Activated CD8-positive, alpha-beta T cell treated with anti-CD3 and anti-CD28 coated beads, Interleukin-2, amount 10 ng/mL, durations not matched to agents 7 days and 5 days (primary cell): ENCODE data around the gene RGS13. TPM values are rescaled to one million over a fixed set of nuclear protein-coding genes. Genes with fewer than 3 reads are reported as not detected.

ENCODE experiments used
- ATAC-seq: fragments of 150-1000 bp; cut with Tn5 transposase; one replicate; pipeline ENCODE4 v1.10.0; 2021; ENCODE audit warnings: moderate library complexity
- CTCF ChIA-PET: fragments of 350-600 bp; sonication (Branson Sonifier 250); formaldehyde crosslinking; loops from one replicate; lab custom pipeline; 2021; ENCODE audit warnings: antibody characterized with exemption; lab: Charles Lee
- POLR2A ChIA-PET: fragments of 350-600 bp; sonication (Branson Sonifier 250); formaldehyde crosslinking; loops from one replicate; lab custom pipeline; 2021; ENCODE audit warnings: antibody characterized with exemption; lab: Charles Lee
- DNase-seq: peaks from one replicate; pipeline ENCODE4 v3.0.0-alpha.2; 2020
- H3K27ac Mint-ChIP-seq: one replicate; pipeline ENCODE4 v1.8.0; 2021; ENCODE audit warnings: mild to moderate bottlenecking, mixed read lengths
- H3K27me3 Mint-ChIP-seq: one replicate; pipeline ENCODE4 v1.8.0; 2021; ENCODE audit warnings: low read depth, mixed read lengths
- H3K36me3 Mint-ChIP-seq: one replicate; pipeline ENCODE4 v1.8.0; 2021; ENCODE audit warnings: low read depth, mixed read lengths
- H3K4me1 Mint-ChIP-seq: one replicate; pipeline ENCODE4 v1.8.0; 2021; ENCODE audit warnings: low read depth, mixed read lengths
- H3K4me3 Mint-ChIP-seq: one replicate; pipeline ENCODE4 v1.8.0; 2021; ENCODE audit warnings: mild to moderate bottlenecking, mixed read lengths
- H3K9me3 Mint-ChIP-seq: one replicate; pipeline ENCODE4 v1.8.0; 2022; ENCODE audit warnings: mixed read lengths; ENCODE audit not compliant: insufficient read depth
- total RNA-seq, 2 experiments: library from RNA; stranded (reverse); gene quantifications; one replicate each; pipeline ENCODE4 v1.2.3, GENCODE V29; 2021

The RGS13 gene
- total RNA-seq: not detected

- Mint-ChIP-seq H3K4me1 (no peaks in the 10 kb centered on the region), H3K36me3 (no peaks in the 10 kb centered on the region), H3K27ac (no peak within 1 kb of the TSS), H3K9me3 (no peaks in the 10 kb centered on the region), H3K27me3 (peaks cover 14% of the 10 kb centered on the region), H3K4me3 (no peak within 1 kb of the TSS)
- ATAC-seq (no peak), DNase-seq (no peak)
- ChIA-PET CTCF (no interaction called here), POLR2A (no interaction called here)
Observed at GRCh38 chr1:192635939-192636338, at the start of gene RGS13. Gene RGS13, plus strand, starts transcription at chr1:192636147. Its CDS starts 8,188 bp downstream, at chr1:192644335.

GRCh38 chr1:192587386-192588266, 48.3 kb upstream of the RGS13 start:
- Mint-ChIP-seq H3K4me3 (no peak overlapping the region), H3K36me3 (no peaks in the 10 kb centered on the region), H3K27ac (no peak overlapping the region), H3K9me3 (no peaks in the 10 kb centered on the region), H3K27me3 (peaks cover 13% of the 10 kb centered on the region), H3K4me1 (peaks cover 2% of the 10 kb centered on the region)
- no peak for DNase-seq
- ChIA-PET POLR2A (interaction anchor here (0.9 kb wide), 1 partner anchor 9 kb away, joined by 6 read pairs; no protein-coding TSS in a partner anchor), CTCF (interaction anchor here (1.0 to 1.6 kb wide), 3 partner anchors 8 to 113 kb away, joined by 3 to 5 read pairs (median 4); no protein-coding TSS in a partner anchor)
- no peak for ATAC-seq

- ATAC-seq: no peak
- H3K4me1 Mint-ChIP-seq: peaks cover 2% of the 10 kb centered on the region
- CTCF ChIA-PET: interaction anchor here (1.1 to 2.3 kb wide), 3 partner anchors 9 to 111 kb away, joined by 3 to 7 read pairs (median 4); no protein-coding TSS in a partner anchor
- no peak for DNase-seq
- no peaks in the 10 kb centered on the region for H3K36me3 Mint-ChIP-seq
- H3K27me3 Mint-ChIP-seq: peaks cover 10% of the 10 kb centered on the region
- POLR2A ChIA-PET: interaction anchor here (0.9 kb wide), 1 partner anchor 9 kb away, joined by 6 read pairs; no protein-coding TSS in a partner anchor
- no peak overlapping the region for H3K27ac Mint-ChIP-seq
- no peak overlapping the region for H3K4me3 Mint-ChIP-seq
- no peaks in the 10 kb centered on the region for H3K9me3 Mint-ChIP-seq
Observed at GRCh38 chr1:192588546-192588945, 47.4 kb upstream of the RGS13 start.

- Mint-ChIP-seq H3K9me3 (no peaks in the 10 kb centered on the region), H3K36me3 (no peaks in the 10 kb centered on the region), H3K27me3 (peaks cover 12% of the 10 kb centered on the region), H3K4me1 (peaks cover 2% of the 10 kb centered on the region), H3K27ac (no peak overlapping the region), H3K4me3 (no peak overlapping the region)
- ATAC-seq (no peak), DNase-seq (no peak)
- POLR2A ChIA-PET: no interaction called here
- CTCF ChIA-PET: interaction anchor here (0.8 to 2.3 kb wide), 2 partner anchors 11 to 19 kb away, joined by 3 to 7 read pairs; no protein-coding TSS in a partner anchor
Observed at GRCh38 chr1:192589813-192590212, 46.1 kb upstream of the RGS13 start.

- H3K27me3 Mint-ChIP-seq: peaks cover 22% of the 10 kb centered on the region
- no peaks in the 10 kb centered on the region for H3K9me3 Mint-ChIP-seq
- no peaks in the 10 kb centered on the region for H3K36me3 Mint-ChIP-seq
- no peak overlapping the region for H3K4me3 Mint-ChIP-seq
- peaks cover 4% of the 10 kb centered on the region for H3K4me1 Mint-ChIP-seq
- no peak overlapping the region for H3K27ac Mint-ChIP-seq
- DNase-seq (no peak), ATAC-seq (no peak)
- CTCF ChIA-PET: interaction anchor here (1.4 to 2.7 kb wide), 3 partner anchors 10 to 118 kb away, joined by 5 to 10 read pairs (median 8); no protein-coding TSS in a partner anchor
- POLR2A ChIA-PET: no interaction called here
Observed at GRCh38 chr1:192592517-192592916, 43.4 kb upstream of the RGS13 start.

GRCh38 chr1:192592981-192593708, 42.8 kb upstream of the RGS13 start:
- peaks cover 4% of the 10 kb centered on the region for H3K4me1 Mint-ChIP-seq
- H3K4me3 Mint-ChIP-seq: no peak overlapping the region
- DNase-seq (no peak), ATAC-seq (no peak)
- H3K9me3 Mint-ChIP-seq: no peaks in the 10 kb centered on the region
- no peak overlapping the region for H3K27ac Mint-ChIP-seq
- peaks cover 18% of the 10 kb centered on the region for H3K27me3 Mint-ChIP-seq
- ChIA-PET CTCF (interaction anchor here (1.4 to 2.7 kb wide), 3 partner anchors 11 to 118 kb away, joined by 5 to 10 read pairs (median 8); no protein-coding TSS in a partner anchor), POLR2A (no interaction called here)
- H3K36me3 Mint-ChIP-seq: no peaks in the 10 kb centered on the region

GRCh38 chr1:192595299-192595698, 40.6 kb upstream of the RGS13 start:
- DNase-seq: no peak
- ChIA-PET CTCF (interaction anchor here (0.7 to 1.6 kb wide), 3 partner anchors 14 to 120 kb away, joined by 3 to 4 read pairs (median 3); no protein-coding TSS in a partner anchor), POLR2A (no interaction called here)
- no peak overlapping the region for H3K4me3 Mint-ChIP-seq
- no peak overlapping the region for H3K27ac Mint-ChIP-seq
- ATAC-seq: no peak
- H3K9me3 Mint-ChIP-seq: no peaks in the 10 kb centered on the region
- H3K27me3 Mint-ChIP-seq: peaks cover 13% of the 10 kb centered on the region
- no peaks in the 10 kb centered on the region for H3K36me3 Mint-ChIP-seq
- peaks cover 4% of the 10 kb centered on the region for H3K4me1 Mint-ChIP-seq

- CTCF ChIA-PET: interaction anchor here (0.7 to 1.2 kb wide), 7 partner anchors 11 to 124 kb away, joined by 3 to 5 read pairs (median 4); no protein-coding TSS in a partner anchor
- Mint-ChIP-seq H3K9me3 (no peaks in the 10 kb centered on the region), H3K27ac (no peak overlapping the region), H3K27me3 (peaks cover 12% of the 10 kb centered on the region), H3K36me3 (no peaks in the 10 kb centered on the region), H3K4me3 (no peak overlapping the region), H3K4me1 (peaks cover 11% of the 10 kb centered on the region)
- POLR2A ChIA-PET: no interaction called here
- DNase-seq: no peak
- no peak for ATAC-seq
Observed at GRCh38 chr1:192598589-192598988, 37.4 kb upstream of the RGS13 start.

- no peaks in the 10 kb centered on the region for H3K9me3 Mint-ChIP-seq
- H3K36me3 Mint-ChIP-seq: no peaks in the 10 kb centered on the region
- POLR2A ChIA-PET: no interaction called here
- DNase-seq: no peak
- no peak overlapping the region for H3K4me3 Mint-ChIP-seq
- H3K4me1 Mint-ChIP-seq: peaks cover 12% of the 10 kb centered on the region
- CTCF ChIA-PET: no interaction called here
- H3K27ac Mint-ChIP-seq: no peak overlapping the region
- H3K27me3 Mint-ChIP-seq: peaks cover 7% of the 10 kb centered on the region
- no peak for ATAC-seq
Observed at GRCh38 chr1:192600275-192600674, 35.7 kb upstream of the RGS13 start.

- Mint-ChIP-seq H3K27me3 (peaks cover 3% of the 10 kb centered on the region), H3K4me3 (no peak overlapping the region)
- POLR2A ChIA-PET: no interaction called here
Observed at GRCh38 chr1:192601143-192601542, 34.8 kb upstream of the RGS13 start.

GRCh38 chr1:192601567-192601966, 34.4 kb upstream of the RGS13 start:
- POLR2A ChIA-PET: no interaction called here
- ATAC-seq (no peak), DNase-seq (no peak)
- no peaks in the 10 kb centered on the region for H3K9me3 Mint-ChIP-seq
- no peak overlapping the region for H3K4me3 Mint-ChIP-seq
- H3K36me3 Mint-ChIP-seq: no peaks in the 10 kb centered on the region
- CTCF ChIA-PET: interaction anchor here (4.2 kb wide), 1 partner anchor 127 kb away, joined by 12 read pairs; no protein-coding TSS in a partner anchor
- H3K27me3 Mint-ChIP-seq: peaks cover under 1% of the 10 kb centered on the region
- H3K4me1 Mint-ChIP-seq: peaks cover 12% of the 10 kb centered on the region
- no peak overlapping the region for H3K27ac Mint-ChIP-seq

More at GRCh38 chr1:192601143-192601542, 34.8 kb upstream of the RGS13 start:
- ATAC-seq (no peak), DNase-seq (no peak)
- CTCF ChIA-PET: interaction anchor here (4.2 kb wide), 1 partner anchor 127 kb away, joined by 12 read pairs; no protein-coding TSS in a partner anchor
- Mint-ChIP-seq H3K4me1 (peaks cover 12% of the 10 kb centered on the region), H3K27ac (no peak overlapping the region), H3K9me3 (no peaks in the 10 kb centered on the region), H3K36me3 (no peaks in the 10 kb centered on the region)
